SK-N-SH treated with all-trans-retinoic acid at 6 μM for 48 hours (cell line): ENCODE measurements around the gene MTHFD2.

Source experiments
- ATAC-seq: fragments of 200-7000 bp; cut with Tn5 transposase; 3 replicates; pipeline ENCODE4 v1.9.1; 2020; ENCODE audit warnings: mild to moderate bottlenecking, moderate library complexity
- BACH2 ChIP-seq: fragments of 250-450 bp; sonication (Bioruptor Pico); IDR thresholded peaks from 2 replicates; pipeline ENCODE4 v1.9.0; 2021; ENCODE audit warnings: mild to moderate bottlenecking, borderline replicate concordance
- CSDC2 ChIP-seq: fragments of 250-450 bp; sonication (Bioruptor Pico); IDR thresholded peaks from 2 replicates; pipeline ENCODE4 v1.5.0; 2020; ENCODE audit warnings: mild to moderate bottlenecking, moderate library complexity
- ESRRG ChIP-seq: fragments of 250-450 bp; sonication (Bioruptor Pico); IDR thresholded peaks from 2 replicates; pipeline ENCODE4 v1.6.1; 2021; ENCODE audit warnings: mild to moderate bottlenecking
- ISL1 ChIP-seq: fragments of 250-450 bp; sonication (Bioruptor Pico); IDR thresholded peaks from 2 replicates; pipeline ENCODE4 v2.1.2; 2022; ENCODE audit warnings: mild to moderate bottlenecking, moderate library complexity
- PATZ1 ChIP-seq: fragments of 250-450 bp; sonication (Bioruptor Pico); IDR thresholded peaks from 2 replicates; pipeline ENCODE4 v1.8.0; 2020; ENCODE audit warnings: mild to moderate bottlenecking, moderate library complexity, borderline replicate concordance
- POU6F1 ChIP-seq: fragments of 250-450 bp; sonication (Bioruptor Pico); IDR thresholded peaks from 2 replicates; pipeline ENCODE4 v1.8.0; 2021; ENCODE audit warnings: low read depth, mild to moderate bottlenecking, moderate library complexity, borderline replicate concordance
- PPARA ChIP-seq: fragments of 250-450 bp; sonication (Bioruptor Pico); IDR thresholded peaks from 2 replicates; pipeline ENCODE4 v1.5.0; 2020; ENCODE audit warnings: mild to moderate bottlenecking, borderline replicate concordance
- RARB ChIP-seq: fragments of 250-450 bp; sonication (Bioruptor Pico); IDR thresholded peaks from 2 replicates; pipeline ENCODE4 v1.8.0; 2021; ENCODE audit warnings: mild to moderate bottlenecking, moderate library complexity
- SNAI2 ChIP-seq: fragments of 250-450 bp; sonication (Bioruptor Pico); IDR thresholded peaks from 2 replicates; pipeline ENCODE4 v1.5.0; 2020; ENCODE audit warnings: mild to moderate bottlenecking, moderate library complexity
- TOX ChIP-seq: fragments of 250-450 bp; sonication (Bioruptor Pico); IDR thresholded peaks from 2 replicates; pipeline ENCODE4 v1.8.0; 2021; ENCODE audit warnings: mild to moderate bottlenecking, moderate library complexity, borderline replicate concordance
- TSHZ2 ChIP-seq: fragments of 250-450 bp; sonication (Bioruptor Pico); IDR thresholded peaks from 2 replicates; pipeline ENCODE4 v1.5.0; 2020; ENCODE audit warnings: mild to moderate bottlenecking, moderate library complexity
- ZC3H10 ChIP-seq: fragments of 250-450 bp; sonication (Bioruptor Pico); IDR thresholded peaks from 2 replicates; pipeline ENCODE4 v1.5.1; 2021; ENCODE audit warnings: mild to moderate bottlenecking, moderate library complexity
- ZFP3 ChIP-seq: fragments of 250-450 bp; sonication (Bioruptor Pico); IDR thresholded peaks from 2 replicates; pipeline ENCODE4 v1.5.0; 2020; ENCODE audit warnings: mild to moderate bottlenecking, moderate library complexity
- ZFP30 ChIP-seq: fragments of 450-650 bp; formaldehyde crosslinking; IDR thresholded peaks from 2 replicates; pipeline ENCODE4 v1.5.0; 2022; ENCODE audit warnings: mild to moderate bottlenecking, moderate library complexity
- ZNF565 ChIP-seq: fragments of 450-650 bp; formaldehyde crosslinking; conservative IDR thresholded peaks from 2 replicates; pipeline ENCODE4 v1.5.0; 2020; ENCODE audit warnings: low read depth, mild to moderate bottlenecking, moderate library complexity
- ZNF70 ChIP-seq: fragments of 450-650 bp; formaldehyde crosslinking; IDR thresholded peaks from 2 replicates; pipeline ENCODE4 v1.5.0; 2020; ENCODE audit warnings: mild to moderate bottlenecking, moderate library complexity
- ZNF8 ChIP-seq: fragments of 450-650 bp; formaldehyde crosslinking; IDR thresholded peaks from 2 replicates; pipeline ENCODE4 v1.5.0; 2020; ENCODE audit warnings: mild to moderate bottlenecking, moderate library complexity
- TF ChIP-seq, protein P1 (sequence below): fragments of 250-450 bp; sonication (Bioruptor Pico); IDR thresholded peaks from 2 replicates; pipeline ENCODE4 v1.5.1; 2020; ENCODE audit warnings: low read depth, mild to moderate bottlenecking, moderate library complexity
- TF ChIP-seq, protein P2 (sequence below): fragments of 250-450 bp; sonication (Bioruptor Pico); IDR thresholded peaks from 2 replicates; pipeline ENCODE4 v1.5.1; 2021; ENCODE audit warnings: mild to moderate bottlenecking, moderate library complexity

The MTHFD2 gene

GRCh38 chr2:74244286-74244685, 45.9 kb downstream of the MTHFD2 start (continued):
- TF ChIP-seq SNAI2 (CRISPR knock-in tag) (no peak), POU6F1 (CRISPR knock-in tag) (no peak)
- TF ChIP-seq, protein P1, sequence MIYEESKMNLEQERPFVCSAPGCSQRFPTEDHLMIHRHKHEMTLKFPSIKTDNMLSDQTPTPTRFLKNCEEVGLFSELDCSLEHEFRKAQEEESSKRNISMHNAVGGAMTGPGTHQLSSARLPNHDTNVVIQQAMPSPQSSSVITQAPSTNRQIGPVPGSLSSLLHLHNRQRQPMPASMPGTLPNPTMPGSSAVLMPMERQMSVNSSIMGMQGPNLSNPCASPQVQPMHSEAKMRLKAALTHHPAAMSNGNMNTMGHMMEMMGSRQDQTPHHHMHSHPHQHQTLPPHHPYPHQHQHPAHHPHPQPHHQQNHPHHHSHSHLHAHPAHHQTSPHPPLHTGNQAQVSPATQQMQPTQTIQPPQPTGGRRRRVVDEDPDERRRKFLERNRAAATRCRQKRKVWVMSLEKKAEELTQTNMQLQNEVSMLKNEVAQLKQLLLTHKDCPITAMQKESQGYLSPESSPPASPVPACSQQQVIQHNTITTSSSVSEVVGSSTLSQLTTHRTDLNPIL (CRISPR knock-in tag): no peak

DNA sequence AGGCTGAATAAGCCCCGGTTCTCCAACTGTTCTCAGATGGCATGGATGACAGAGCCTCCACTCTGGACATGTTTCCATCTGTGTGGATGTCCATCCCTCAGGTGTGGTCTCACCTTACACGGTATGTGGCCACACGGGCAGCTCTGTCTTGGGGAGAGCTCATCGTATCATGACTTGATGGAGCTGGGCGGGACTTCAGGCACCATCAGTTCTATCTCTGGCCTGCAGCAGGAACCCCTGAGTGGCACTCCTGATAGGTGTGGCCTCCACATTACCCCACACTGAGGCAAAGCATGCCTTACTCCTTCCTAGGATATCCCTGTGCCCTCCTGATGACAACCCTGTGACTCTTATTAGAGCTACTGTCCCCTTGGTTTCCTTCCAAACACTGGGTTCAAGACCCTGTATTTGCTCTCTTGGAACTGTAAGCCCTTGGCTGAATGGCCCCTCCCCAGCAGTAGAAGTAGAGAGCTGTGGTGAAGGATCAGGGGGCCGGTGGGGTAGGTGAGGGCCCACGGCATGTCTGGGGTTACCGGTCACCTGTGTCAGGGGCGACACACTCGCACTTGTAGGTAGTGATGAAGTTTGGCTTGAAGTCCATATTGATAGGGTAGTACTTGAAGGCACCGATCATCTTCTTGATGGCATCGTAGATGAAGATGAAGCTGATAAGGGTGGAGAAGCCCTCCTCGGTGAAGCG, 48.2 kb downstream of the MTHFD2 start:
- ATAC-seq: no peak
- no peak for TF ChIP-seq ZNF565 (CRISPR knock-in tag)
- TF ChIP-seq ZC3H10 (CRISPR knock-in tag): no peak
- TF ChIP-seq ISL1 (CRISPR knock-in tag): no peak
- TF ChIP-seq TSHZ2 (CRISPR knock-in tag): no peak
- TF ChIP-seq, protein P2, sequence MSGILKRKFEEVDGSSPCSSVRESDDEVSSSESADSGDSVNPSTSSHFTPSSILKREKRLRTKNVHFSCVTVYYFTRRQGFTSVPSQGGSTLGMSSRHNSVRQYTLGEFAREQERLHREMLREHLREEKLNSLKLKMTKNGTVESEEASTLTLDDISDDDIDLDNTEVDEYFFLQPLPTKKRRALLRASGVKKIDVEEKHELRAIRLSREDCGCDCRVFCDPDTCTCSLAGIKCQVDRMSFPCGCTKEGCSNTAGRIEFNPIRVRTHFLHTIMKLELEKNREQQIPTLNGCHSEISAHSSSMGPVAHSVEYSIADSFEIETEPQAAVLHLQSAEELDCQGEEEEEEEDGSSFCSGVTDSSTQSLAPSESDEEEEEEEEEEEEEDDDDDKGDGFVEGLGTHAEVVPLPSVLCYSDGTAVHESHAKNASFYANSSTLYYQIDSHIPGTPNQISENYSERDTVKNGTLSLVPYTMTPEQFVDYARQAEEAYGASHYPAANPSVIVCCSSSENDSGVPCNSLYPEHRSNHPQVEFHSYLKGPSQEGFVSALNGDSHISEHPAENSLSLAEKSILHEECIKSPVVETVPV: no peak
- no peak for TF ChIP-seq ZFP3 (CRISPR knock-in tag)
- TF ChIP-seq ZFP30 (CRISPR knock-in tag): no peak
- no peak for TF ChIP-seq CSDC2
- no peak for TF ChIP-seq ESRRG
- TF ChIP-seq, protein P1 (CRISPR knock-in tag): no peak
- TF ChIP-seq TOX: no peak
- no peak for TF ChIP-seq PATZ1 (CRISPR knock-in tag)
- TF ChIP-seq BACH2 (CRISPR knock-in tag): no peak
- TF ChIP-seq RARB (CRISPR knock-in tag): no peak
- TF ChIP-seq POU6F1 (CRISPR knock-in tag): no peak
- TF ChIP-seq ZNF70: no peak
- TF ChIP-seq SNAI2 (CRISPR knock-in tag): no peak
- no peak for TF ChIP-seq ZNF8 (CRISPR knock-in tag)
- no peak for TF ChIP-seq PPARA (CRISPR knock-in tag)
- TF ChIP-seq, all 23 proteins: peak for 0
